Measurements from ENCODE around the gene TPRG1.
"Not testable (repeated sequence)": the region's sequence is repeated elsewhere in the genome, so short reads cannot be mapped to it uniquely, and the experiment has no call there.

DNA sequence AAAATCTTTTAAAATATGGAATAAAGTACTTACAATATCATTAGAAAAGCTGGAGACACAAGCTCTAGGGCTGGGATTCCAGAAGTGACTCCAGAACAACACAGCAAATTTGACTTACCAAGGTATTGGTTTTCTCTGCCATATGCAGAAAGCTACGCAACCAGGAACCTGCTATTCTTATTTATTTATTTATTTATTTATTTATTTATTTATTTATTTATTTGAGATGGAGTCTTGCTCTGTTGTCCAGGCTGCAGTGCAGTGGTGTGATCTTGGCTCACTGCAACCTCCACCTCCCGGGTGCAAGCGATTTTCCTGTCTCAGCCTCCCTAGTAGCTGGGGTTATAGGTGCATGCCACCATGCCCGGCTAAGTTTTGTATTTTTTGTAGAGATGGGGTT, 157.9 kb downstream of the TPRG1 start:
- TF ChIP-seq, protein P1, sequence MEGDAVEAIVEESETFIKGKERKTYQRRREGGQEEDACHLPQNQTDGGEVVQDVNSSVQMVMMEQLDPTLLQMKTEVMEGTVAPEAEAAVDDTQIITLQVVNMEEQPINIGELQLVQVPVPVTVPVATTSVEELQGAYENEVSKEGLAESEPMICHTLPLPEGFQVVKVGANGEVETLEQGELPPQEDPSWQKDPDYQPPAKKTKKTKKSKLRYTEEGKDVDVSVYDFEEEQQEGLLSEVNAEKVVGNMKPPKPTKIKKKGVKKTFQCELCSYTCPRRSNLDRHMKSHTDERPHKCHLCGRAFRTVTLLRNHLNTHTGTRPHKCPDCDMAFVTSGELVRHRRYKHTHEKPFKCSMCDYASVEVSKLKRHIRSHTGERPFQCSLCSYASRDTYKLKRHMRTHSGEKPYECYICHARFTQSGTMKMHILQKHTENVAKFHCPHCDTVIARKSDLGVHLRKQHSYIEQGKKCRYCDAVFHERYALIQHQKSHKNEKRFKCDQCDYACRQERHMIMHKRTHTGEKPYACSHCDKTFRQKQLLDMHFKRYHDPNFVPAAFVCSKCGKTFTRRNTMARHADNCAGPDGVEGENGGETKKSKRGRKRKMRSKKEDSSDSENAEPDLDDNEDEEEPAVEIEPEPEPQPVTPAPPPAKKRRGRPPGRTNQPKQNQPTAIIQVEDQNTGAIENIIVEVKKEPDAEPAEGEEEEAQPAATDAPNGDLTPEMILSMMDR (conservative IDR thresholded peaks at IDR 0.05 in 1 of 2, IDR thresholded peaks at IDR 0.05 in 1 of 2; ENCODE audit: low read depth in 1 of 2, low read length in 2 of 2) = not testable (repeated sequence)
- not testable (repeated sequence) for TF ChIP-seq EZH2 (IDR thresholded peaks at IDR 0.05; ENCODE audit: low read length, missing control alignments)

Data from fibroblast of lung (primary cell).